Neural crest cell (in vitro differentiated cells): ENCODE results near the gene HTR2A. TPM values are rescaled to one million over a fixed set of nuclear protein-coding genes. Genes with fewer than 3 reads are reported as not detected.

ENCODE experiments used
- DNase-seq: peaks from one replicate; pipeline ENCODE4 v3.0.0; 2021; ENCODE audit warnings: low read depth, mixed read lengths, low spot score
- H3K27ac Mint-ChIP-seq: one replicate; pipeline ENCODE4 v1.8.0; 2021; ENCODE audit warnings: mild to moderate bottlenecking, mixed read lengths; ENCODE audit not compliant: unreplicated experiment
- H3K27me3 Mint-ChIP-seq: 2 replicates; pipeline ENCODE4 v1.8.0; 2021; ENCODE audit warnings: low read depth, mild to moderate bottlenecking, mixed read lengths
- H3K36me3 Mint-ChIP-seq: 2 replicates; pipeline ENCODE4 v1.8.0; 2021; ENCODE audit warnings: low read depth, mild to moderate bottlenecking, mixed read lengths
- H3K4me1 Mint-ChIP-seq: 2 replicates; pipeline ENCODE4 v1.8.0; 2021; ENCODE audit warnings: mixed read lengths
- H3K4me3 Mint-ChIP-seq: one replicate; pipeline ENCODE4 v1.8.0; 2021; ENCODE audit warnings: mild to moderate bottlenecking, mixed read lengths
- H3K9me3 Mint-ChIP-seq: 2 replicates; pipeline ENCODE4 v1.8.0; 2021; ENCODE audit warnings: mixed read lengths
- total RNA-seq: library from RNA; stranded (reverse); gene quantifications from 2 replicates; pipeline ENCODE4 v1.2.1, GENCODE V29; 2021
- TF ChIP-seq, protein P1 (sequence below): fragments of 200-600 bp; sonication (generic); conservative IDR thresholded peaks from 2 replicates; pipeline ENCODE4 v1.5.0; 2021; ENCODE audit warnings: antibody characterized with exemption, mild to moderate bottlenecking

Gene HTR2A
- total RNA-seq, 1 donor from 2014 or later: 0.30 TPM

DNA sequence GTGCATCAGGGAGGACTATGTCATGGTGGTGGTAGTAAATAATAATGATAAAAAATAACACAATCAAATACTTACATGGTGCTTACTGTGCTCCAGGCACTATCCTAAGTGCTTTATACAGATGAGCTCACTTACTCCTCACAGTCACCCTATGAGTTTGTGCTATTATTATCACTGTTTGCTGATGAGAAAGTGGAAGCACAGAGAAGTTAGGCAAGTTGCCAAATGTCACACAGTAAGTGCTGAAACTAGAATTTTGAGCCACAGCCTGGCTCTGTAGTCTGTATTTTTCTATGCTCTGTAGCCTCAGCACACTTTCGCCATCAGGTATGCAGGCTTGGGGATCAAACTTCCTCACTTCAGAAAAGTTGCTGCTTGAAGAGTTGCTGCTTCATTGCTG is 46.6 kb downstream of the HTR2A start:
- no peaks in the 10 kb centered on the region for H3K4me1 Mint-ChIP-seq
- H3K9me3 Mint-ChIP-seq: no peaks in the 10 kb centered on the region
- TF ChIP-seq, protein P1, sequence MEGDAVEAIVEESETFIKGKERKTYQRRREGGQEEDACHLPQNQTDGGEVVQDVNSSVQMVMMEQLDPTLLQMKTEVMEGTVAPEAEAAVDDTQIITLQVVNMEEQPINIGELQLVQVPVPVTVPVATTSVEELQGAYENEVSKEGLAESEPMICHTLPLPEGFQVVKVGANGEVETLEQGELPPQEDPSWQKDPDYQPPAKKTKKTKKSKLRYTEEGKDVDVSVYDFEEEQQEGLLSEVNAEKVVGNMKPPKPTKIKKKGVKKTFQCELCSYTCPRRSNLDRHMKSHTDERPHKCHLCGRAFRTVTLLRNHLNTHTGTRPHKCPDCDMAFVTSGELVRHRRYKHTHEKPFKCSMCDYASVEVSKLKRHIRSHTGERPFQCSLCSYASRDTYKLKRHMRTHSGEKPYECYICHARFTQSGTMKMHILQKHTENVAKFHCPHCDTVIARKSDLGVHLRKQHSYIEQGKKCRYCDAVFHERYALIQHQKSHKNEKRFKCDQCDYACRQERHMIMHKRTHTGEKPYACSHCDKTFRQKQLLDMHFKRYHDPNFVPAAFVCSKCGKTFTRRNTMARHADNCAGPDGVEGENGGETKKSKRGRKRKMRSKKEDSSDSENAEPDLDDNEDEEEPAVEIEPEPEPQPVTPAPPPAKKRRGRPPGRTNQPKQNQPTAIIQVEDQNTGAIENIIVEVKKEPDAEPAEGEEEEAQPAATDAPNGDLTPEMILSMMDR: no peak
- DNase-seq: no peak
- no peak overlapping the region for H3K4me3 Mint-ChIP-seq
- no peak overlapping the region for H3K27ac Mint-ChIP-seq
- no peaks in the 10 kb centered on the region for H3K36me3 Mint-ChIP-seq
- no peaks in the 10 kb centered on the region for H3K27me3 Mint-ChIP-seq

DNA sequence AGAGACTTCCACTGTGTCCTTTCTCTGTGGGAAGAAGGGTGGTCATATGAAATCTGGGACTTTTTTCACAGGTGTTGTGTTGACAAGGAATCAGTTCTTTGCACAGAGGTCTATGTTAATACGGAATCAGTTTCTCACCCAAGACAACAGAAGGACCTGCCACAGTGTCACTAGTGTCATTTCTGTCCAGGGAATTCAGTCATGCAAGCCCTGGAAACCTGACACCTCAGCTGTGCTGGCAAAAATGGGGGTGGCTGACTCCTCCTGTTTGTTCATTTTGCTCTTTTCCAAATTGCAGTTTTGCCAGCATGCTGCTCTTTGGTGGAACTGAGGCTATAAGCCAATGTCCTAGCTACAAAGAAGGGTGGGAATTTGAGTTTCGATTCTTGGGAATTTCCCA is 50.1 kb downstream of the HTR2A start:
- no peaks in the 10 kb centered on the region for H3K9me3 Mint-ChIP-seq
- no peak overlapping the region for H3K27ac Mint-ChIP-seq
- H3K4me3 Mint-ChIP-seq: no peak overlapping the region
- H3K27me3 Mint-ChIP-seq: no peaks in the 10 kb centered on the region
- TF ChIP-seq, protein P1: no peak
- H3K36me3 Mint-ChIP-seq: no peaks in the 10 kb centered on the region
- DNase-seq: no peak
- H3K4me1 Mint-ChIP-seq: peaks cover under 1% of the 10 kb centered on the region

DNA sequence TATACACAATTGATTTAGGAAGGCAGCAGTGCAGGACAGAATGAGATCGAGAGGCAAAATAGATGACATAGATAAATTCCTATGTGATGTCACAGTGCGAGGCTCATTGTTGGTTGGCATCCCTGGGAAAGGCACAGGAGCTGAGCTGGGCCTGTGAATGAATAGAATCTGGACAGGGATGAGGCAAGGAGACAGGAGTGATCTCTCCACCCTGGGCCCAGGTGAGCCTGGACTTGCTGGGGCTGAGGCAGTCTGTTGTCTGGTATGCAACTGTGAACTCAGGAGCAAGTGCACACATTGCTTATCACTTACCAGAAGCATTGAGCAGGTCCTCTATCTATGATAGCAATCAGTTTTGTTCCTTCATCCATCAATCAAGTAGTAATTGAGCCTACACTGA is 51.7 kb downstream of the HTR2A start:
- no peaks in the 10 kb centered on the region for H3K36me3 Mint-ChIP-seq
- peaks cover 4% of the 10 kb centered on the region for H3K4me1 Mint-ChIP-seq
- no peaks in the 10 kb centered on the region for H3K9me3 Mint-ChIP-seq
- H3K27ac Mint-ChIP-seq: no peak overlapping the region
- DNase-seq: no peak
- TF ChIP-seq, protein P1: no peak
- no peaks in the 10 kb centered on the region for H3K27me3 Mint-ChIP-seq
- no peak overlapping the region for H3K4me3 Mint-ChIP-seq

DNA sequence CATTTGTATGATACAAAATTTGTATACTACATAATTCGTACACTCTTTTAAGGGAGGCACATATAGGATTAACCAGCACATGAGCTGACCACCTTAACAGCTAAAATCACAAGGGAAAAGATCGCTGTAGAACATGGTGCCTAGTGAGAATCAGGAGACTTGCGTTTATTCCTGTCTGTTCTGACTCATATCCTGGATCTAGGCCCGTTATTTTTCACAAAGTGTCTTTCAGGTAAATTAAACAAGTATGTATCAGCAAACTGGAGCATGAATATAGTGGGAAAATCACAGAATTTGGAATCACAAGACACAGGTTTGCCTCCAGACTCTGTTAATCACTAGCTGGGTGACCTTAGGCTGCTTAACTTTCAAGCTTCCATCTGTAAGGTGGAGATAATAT is 52.4 kb downstream of the HTR2A start:
- DNase-seq: no peak
- Mint-ChIP-seq H3K27ac (no peak overlapping the region), H3K9me3 (no peaks in the 10 kb centered on the region), H3K27me3 (no peaks in the 10 kb centered on the region), H3K4me1 (peaks cover 9% of the 10 kb centered on the region), H3K4me3 (no peak overlapping the region), H3K36me3 (no peaks in the 10 kb centered on the region)
- TF ChIP-seq, protein P1: no peak

DNA sequence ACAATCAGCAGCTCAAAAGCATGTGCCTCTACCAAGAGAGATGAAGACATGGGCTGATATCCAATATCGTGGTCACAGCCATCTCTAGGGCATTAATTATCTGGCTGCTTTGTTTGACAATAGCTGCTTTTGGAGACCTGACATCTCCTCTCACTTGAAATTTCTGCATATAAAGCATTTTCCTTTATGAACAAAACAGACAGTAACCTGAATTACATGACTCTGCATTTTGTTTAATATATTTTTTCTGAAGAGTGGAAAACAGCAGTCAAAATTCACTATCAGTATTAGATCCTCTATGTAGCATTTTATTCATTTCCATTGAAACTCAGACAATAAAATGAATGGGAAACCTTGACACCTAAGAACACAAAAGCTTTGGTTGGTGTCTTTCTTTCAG is 57.5 kb downstream of the HTR2A start:
- H3K4me3 Mint-ChIP-seq: no peak overlapping the region

More for the DNA sequence above, 57.5 kb downstream of the HTR2A start:
- no peak overlapping the region for H3K27ac Mint-ChIP-seq
- peaks cover 9% of the 10 kb centered on the region for H3K27me3 Mint-ChIP-seq
- H3K9me3 Mint-ChIP-seq: peaks cover 7% of the 10 kb centered on the region
- DNase-seq: no peak
- TF ChIP-seq, protein P1: no peak
- peaks cover 26% of the 10 kb centered on the region for H3K4me1 Mint-ChIP-seq
- H3K36me3 Mint-ChIP-seq: peaks cover 3% of the 10 kb centered on the region
